Right lung (tissue), 5 donors: ENCODE measurements around the gene FCRL5. TPM values are rescaled to one million over a fixed set of nuclear protein-coding genes. Genes with fewer than 3 reads are reported as not detected.

Source experiments
- DNase-seq, 2 donors: peaks; one replicate each; pipeline ENCODE4 v3.0.0-alpha.2; 2013
- polyA plus RNA-seq, 5 donors: library from polyadenylated mRNA; unstranded; fragments of 120-200 nt; gene quantifications; one replicate each; pipeline versions ENCODE4 v1.2.1 to v1.2.3, GENCODE V29; 2013; ENCODE audit warnings: inconsistent platforms in 1 of 5, low replicate concordance in 1 of 5; ENCODE audit not compliant: insufficient read length in 5 of 5, insufficient read depth in 1 of 5

The FCRL5 gene
- polyA plus RNA-seq, 5 donors: 0.06 to 0.26 (median 0.07) TPM

DNA sequence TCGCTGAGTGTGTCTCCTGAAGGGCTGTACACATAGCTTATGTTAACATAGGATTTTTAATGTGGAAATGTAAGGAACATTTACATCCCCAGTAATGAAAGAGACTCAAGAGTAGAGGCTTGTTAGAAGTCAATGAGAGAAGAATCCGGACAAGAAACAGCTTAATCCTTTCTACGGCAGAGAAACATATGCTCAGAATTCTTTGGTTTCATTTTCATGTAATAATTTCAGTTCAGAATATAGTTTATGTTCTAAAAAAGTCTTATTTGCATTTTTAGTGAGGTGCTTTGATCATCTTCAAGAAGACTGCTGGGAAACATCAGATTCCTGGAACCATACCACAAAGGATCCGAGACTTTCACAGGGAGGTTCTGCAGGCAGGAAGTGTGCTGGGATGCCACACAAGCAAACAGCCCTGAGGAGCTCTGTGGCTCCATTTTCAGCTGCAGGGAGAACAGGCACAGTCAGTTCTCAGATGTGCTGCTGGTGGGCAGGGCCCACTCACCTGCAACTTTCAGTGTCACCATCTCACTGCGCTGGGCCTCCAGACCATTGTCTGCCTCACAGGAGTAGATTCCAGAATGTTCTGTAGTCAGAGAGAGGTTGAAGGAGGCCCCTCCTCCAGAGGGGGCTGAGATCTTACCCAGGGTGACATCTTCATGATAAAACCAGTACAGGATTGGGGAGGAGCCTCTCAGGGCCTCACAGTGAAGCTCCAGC, 28.4 kb downstream of the FCRL5 start:
- no peak for DNase-seq

- no peak for DNase-seq
Observed at GRCh38 chr1:157521056-157521455, 31.3 kb downstream of the FCRL5 start.

DNA sequence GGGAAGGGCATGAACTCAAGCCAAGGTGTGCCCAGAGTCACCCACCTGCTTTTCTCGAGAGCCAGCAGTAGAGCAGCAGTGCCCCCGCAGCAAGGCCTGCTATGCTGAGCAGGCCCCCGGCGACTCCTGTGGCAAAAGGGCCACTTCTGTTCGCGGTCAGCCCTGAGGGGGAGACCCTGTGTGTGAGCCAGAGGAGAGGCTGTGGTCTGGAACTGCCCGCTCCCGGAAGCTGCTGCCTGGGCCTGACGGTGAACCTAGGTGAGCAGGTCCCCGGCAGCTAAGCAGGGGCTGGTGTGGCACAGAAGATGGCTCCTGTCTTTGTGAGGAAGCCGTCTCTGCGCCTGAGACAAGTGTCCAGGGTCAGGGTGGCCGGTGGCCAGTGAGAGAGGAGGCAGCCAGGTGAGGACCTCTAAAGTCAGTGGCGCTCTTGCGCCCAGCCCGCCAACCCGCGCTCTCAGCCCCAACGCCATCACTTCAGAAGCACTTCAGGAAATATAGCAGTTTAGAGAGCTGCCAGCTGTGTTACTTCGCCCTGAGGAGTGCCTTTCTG, 31.9 kb downstream of the FCRL5 start:
- no peak for DNase-seq

GRCh38 chr1:157519451-157519850, 32.9 kb downstream of the FCRL5 start:
- no peak for DNase-seq

DNA sequence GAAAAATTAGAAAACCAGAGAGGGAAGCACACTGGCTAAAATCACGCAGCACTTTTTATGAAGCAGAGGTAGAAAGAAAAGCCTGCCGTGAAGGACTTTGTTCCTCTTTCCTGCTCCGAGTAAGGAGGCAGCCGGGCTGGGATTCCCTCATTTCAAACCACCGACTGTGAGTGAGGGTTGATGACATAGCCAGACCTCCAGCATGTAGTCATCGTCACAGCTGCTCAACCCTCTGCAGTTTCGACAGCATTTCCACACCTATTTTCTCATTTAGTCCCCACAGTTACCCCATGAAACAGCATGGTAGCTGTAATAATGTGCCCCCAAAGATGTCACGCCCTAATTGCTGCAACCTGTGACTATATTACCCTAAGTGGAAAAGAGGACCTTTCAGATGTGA, 35.3 kb downstream of the FCRL5 start:
- no peak for DNase-seq

DNA sequence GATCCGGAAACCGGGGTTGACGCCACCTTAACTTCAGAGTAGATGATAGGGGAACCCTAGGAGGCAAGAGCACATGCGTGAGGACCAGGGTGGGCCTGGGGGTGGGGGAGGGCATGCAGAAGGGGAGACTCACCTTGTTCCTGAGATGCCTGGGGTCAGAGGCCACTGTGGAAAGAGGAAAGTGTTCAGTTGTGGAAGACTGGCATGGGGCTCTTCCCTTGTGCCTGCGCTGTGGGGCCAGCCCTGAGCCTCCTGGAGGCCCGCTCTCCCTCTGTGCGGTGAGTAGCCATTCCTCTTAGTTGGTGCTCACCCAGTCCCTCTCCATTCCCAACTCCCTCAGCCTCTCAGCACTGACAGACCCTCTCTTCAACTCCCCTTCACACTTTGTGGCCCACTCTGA, 36.6 kb downstream of the FCRL5 start:
- no peak for DNase-seq

- DNase-seq: no peak
Observed at GRCh38 chr1:157515141-157515540, 37.2 kb downstream of the FCRL5 start.

GRCh38 chr1:157512036-157512969, 40.0 kb downstream of the FCRL5 start:
- DNase-seq: no peak

DNA sequence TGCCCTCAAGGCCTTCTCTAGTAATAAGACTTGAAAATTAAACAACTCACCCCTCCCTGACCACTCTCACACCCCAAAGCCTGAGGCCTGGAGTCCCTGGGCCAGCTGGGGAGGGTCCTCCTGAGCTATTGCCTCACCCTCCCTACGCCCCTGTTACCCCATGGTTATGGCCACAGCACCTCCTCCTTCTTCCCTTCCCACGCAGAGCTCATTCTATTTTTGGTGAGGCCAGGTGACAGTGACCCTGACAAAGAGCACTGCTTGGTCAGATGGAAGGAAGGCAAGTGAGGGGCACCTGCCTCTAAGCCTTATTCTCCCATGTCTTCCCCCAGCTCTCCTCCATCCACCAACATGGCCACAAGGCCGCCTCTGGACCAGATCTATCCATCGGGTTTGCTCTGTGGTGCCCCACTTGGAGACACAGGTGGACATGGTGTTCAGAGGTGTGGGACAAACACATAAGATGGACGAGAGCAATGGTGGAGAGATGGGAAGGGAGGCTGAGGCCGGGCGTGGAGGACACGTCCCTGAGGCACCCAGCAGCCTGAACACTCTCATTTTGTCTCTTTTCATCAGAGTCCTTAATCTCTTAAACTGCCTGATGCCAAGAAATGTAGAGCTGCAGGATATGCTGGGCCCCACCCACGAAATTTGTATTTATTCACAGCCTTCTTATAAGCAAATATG, 42.6 kb downstream of the FCRL5 start:
- DNase-seq: no peak

GRCh38 chr1:157505481-157506272, 46.6 kb downstream of the FCRL5 start:
- DNase-seq: peak in 1 of 2 donors; percentile 19

GRCh38 chr1:157504646-157505045, 47.7 kb downstream of the FCRL5 start:
- DNase-seq: no peak

- no peak for DNase-seq
Observed at GRCh38 chr1:157499521-157499920, 52.8 kb downstream of the FCRL5 start.

DNA sequence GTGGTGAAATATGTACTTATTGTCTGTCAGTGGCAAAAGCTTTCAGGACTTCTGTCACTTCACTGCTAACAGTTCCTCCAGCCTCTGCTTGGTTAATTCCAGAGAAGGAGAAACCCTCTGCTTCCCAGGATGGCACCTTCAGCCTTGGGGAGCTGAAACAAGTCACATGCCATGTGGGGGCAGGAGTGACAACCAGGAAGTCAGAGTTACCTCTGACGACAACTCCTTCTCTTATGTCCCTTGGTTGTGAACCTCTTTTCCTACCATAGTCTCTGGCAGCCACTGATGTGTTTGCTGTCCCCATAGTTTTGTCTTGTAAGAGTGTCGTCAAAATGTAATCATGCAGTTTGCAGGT, 53.6 kb downstream of the FCRL5 start:
- DNase-seq: no peak

- no peak for DNase-seq
Observed at GRCh38 chr1:157497987-157498735, 54.2 kb downstream of the FCRL5 start.

GRCh38 chr1:157497284-157497683, 55.0 kb downstream of the FCRL5 start:
- no peak for DNase-seq

GRCh38 chr1:157496121-157496526, 56.2 kb downstream of the FCRL5 start:
- peak in 1 of 2 donors; percentile 29 for DNase-seq

DNA sequence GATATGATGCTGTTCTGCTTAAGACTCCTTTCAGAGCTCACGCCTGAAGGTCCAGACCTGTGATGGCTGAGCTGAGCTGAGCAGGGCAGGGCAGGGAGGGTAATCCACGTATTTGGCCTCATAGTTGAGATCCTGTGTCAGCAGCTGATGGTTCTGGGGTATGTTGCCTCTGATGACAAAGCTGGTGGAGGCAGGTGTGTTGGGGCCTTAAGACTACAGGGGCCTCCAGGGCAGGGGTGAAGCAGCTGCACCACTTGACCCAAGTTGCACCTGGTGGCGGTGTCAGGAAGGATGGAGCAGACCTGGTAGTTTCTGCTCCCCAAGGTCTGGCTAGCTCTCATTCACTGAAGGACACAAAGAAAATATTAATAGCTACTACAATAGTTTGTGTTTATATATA, 57.0 kb downstream of the FCRL5 start:
- no peak for DNase-seq

- no peak for DNase-seq
Observed at GRCh38 chr1:157494093-157494492, 58.2 kb downstream of the FCRL5 start.

DNA sequence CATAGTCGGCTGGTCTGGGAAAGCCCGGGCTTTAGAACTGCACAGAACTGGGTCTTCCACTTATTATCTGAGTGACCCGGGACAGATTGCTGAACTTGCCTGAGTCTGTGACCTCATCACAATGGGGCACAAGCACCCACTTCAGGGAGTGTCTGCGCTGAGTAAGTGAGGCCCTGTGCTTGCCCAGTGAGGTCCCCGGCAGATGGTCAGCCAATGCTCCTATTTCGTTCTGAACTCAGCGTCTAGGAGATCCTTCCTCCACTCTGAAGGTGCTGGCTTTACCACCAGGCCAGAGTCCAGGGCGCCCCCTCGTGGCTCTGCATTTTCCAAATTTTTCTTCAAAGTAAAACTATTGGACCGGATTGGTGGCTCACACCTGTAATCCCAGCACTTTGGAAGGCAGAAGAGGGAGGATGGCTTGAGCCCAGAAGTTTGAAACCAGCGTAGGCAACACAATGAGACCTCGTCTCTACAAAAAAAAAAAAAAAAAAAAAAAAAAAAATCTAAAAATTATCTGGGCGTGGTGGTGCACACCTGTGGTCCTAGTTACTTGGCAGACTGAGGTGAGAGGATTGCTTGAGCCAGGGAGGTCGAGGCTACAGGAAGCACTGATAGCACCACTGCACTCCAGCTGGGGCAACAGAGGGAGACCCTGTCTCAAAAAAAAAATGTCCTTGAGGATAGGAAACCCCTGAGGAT, 61.7 kb downstream of the FCRL5 start:
- DNase-seq: peak in 1 of 2 donors; percentile 17

DNA sequence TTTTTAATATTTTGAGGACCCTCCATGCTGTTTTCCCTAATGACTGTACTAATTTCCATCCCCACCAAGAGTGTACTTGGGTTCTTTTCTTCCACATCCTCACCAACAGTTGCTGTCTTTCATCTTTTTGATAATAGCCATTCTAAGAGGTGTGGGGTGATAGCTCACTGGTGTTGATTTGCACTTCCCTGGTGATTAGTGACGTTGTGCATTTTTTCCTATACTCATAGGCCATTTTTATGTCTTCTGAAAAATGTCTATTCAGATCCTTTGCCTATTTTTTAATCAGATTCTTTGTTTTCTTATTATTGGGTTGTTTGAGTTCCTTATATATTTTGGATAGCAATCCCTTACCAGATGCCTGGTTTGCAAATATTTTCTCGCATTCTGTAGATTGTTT, 64.2 kb downstream of the FCRL5 start:
- DNase-seq: no peak
